HG02623 (cell line): ENCODE results near the gene GPR15LG.

Source experiments
- ATAC-seq: cut with Tn5 transposase; IDR thresholded peaks from one replicate; pipeline ENCODE4 v1.9.1; 2021; ENCODE audit warnings: moderate library complexity; ENCODE audit not compliant: unreplicated experiment

The GPR15LG gene

GRCh38 chr10:84213076-84213475, 39.5 kb downstream of the GPR15LG start:
- no peak for ATAC-seq

GRCh38 chr10:84214046-84214572, 40.5 kb downstream of the GPR15LG start:
- ATAC-seq: peak; percentile 16

- ATAC-seq: peak; percentile 86
Measured at GRCh38 chr10:84214612-84215235, 41.1 kb downstream of the GPR15LG start.

- ATAC-seq: no peak
Measured at GRCh38 chr10:84216834-84217233, 43.2 kb downstream of the GPR15LG start.

GRCh38 chr10:84217746-84218145, 44.1 kb downstream of the GPR15LG start:
- no peak for ATAC-seq

- ATAC-seq: no peak
Measured at GRCh38 chr10:84221916-84222315, 48.3 kb downstream of the GPR15LG start.

GRCh38 chr10:84224411-84225028, 50.9 kb downstream of the GPR15LG start:
- no peak for ATAC-seq

- no peak for ATAC-seq
Measured at GRCh38 chr10:84225427-84226173, 52.0 kb downstream of the GPR15LG start, which contains the start of gene LRIT2. Gene LRIT2, minus strand, starts transcription at chr10:84225544. Its CDS starts 24 bp downstream, at chr10:84225520.

- ATAC-seq: no peak
Measured at GRCh38 chr10:84226616-84227015, 53.0 kb downstream of the GPR15LG start.

- ATAC-seq: no peak
Measured at GRCh38 chr10:84227810-84228209, 54.2 kb downstream of the GPR15LG start.

- no peak for ATAC-seq
Measured at GRCh38 chr10:84230359-84230758, 56.8 kb downstream of the GPR15LG start.

GRCh38 chr10:84232376-84232775, 58.8 kb downstream of the GPR15LG start:
- no peak for ATAC-seq

- ATAC-seq: no peak
Measured at GRCh38 chr10:84233940-84234339, 60.3 kb downstream of the GPR15LG start.

GRCh38 chr10:84234479-84234878, 60.9 kb downstream of the GPR15LG start:
- ATAC-seq: no peak
